B cell (primary cell): ENCODE measurements around the gene CYFIP2. TPM values are rescaled to one million over a fixed set of nuclear protein-coding genes. Genes with fewer than 3 reads are reported as not detected.
A peak's percentile ranks its signal among the peaks of the same experiment; 100 is the strongest.

Experiments
- ATAC-seq: fragments of 200-7000 bp; cut with Tn5 transposase; one replicate; pipeline ENCODE4 v1.10.0; 2021; ENCODE audit warnings: low read depth, mild to moderate bottlenecking, moderate number of reproducible peaks, moderate library complexity
- CTCF ChIA-PET: fragments of 350-600 bp; sonication (Branson Sonifier 250); formaldehyde crosslinking; loops from one replicate; lab custom pipeline; 2021; ENCODE audit warnings: antibody characterized with exemption, inconsistent platforms; lab: Charles Lee
- POLR2A ChIA-PET: fragments of 350-600 bp; sonication (Branson Sonifier 250); formaldehyde crosslinking; loops from one replicate; lab custom pipeline; 2021; ENCODE audit warnings: antibody characterized with exemption; lab: Charles Lee
- DNase-seq: peaks from one replicate; pipeline ENCODE4 v3.0.0; 2013
- H2AFZ ChIP-seq: 2 replicates; pipeline ENCODE4 v1.6.1; 2012; ENCODE audit warnings: mild to moderate bottlenecking, low read depth, low read length; ENCODE audit not compliant: insufficient read depth, poor library complexity, severe bottlenecking
- H3K27ac ChIP-seq, 2 donors: 1 replicate in 1 of 2; 2 replicates in 1 of 2; pipeline ENCODE4 v1.5.1; 2012 to 2013; ENCODE audit warnings: low read length in 2 of 2, mild to moderate bottlenecking in 2 of 2, moderate library complexity in 1 of 2
- H3K27me3 ChIP-seq, 4 experiments: fragments of 200-600 bp in 1 of 4; sonication (generic) in 1 of 4; replicated peaks in 1 of 4; 1 replicate in 2 of 4; 2 replicates in 2 of 4; pipeline versions ENCODE4 v1.6.1 to v1.7.0; 2013 to 2016; ENCODE audit warnings: low read length in 3 of 4, mild to moderate bottlenecking in 2 of 4, mixed read lengths in 1 of 4, moderate library complexity in 1 of 4; ENCODE audit not compliant: insufficient read depth in 4 of 4, control insufficient read depth in 3 of 4; ENCODE audit errors: control extremely low read depth in 1 of 4
- H3K36me3 ChIP-seq, 2 experiments: replicated peaks in 1 of 2; 1 replicate in 1 of 2; 2 replicates in 1 of 2; pipeline versions ENCODE4 v1.6.1 to v1.7.1; 2013; ENCODE audit warnings: low read length in 1 of 2; ENCODE audit not compliant: insufficient read depth in 2 of 2, control insufficient read depth in 1 of 2; ENCODE audit errors: control extremely low read depth in 1 of 2, extremely low read depth in 1 of 2
- H3K4me1 ChIP-seq, 2 donors: fragments of 200-600 bp in 1 of 2; sonication (generic) in 1 of 2; 1 replicate in 1 of 2; 2 replicates in 1 of 2; pipeline versions ENCODE4 v1.5.1 to v1.6.1; 2013 to 2017; ENCODE audit warnings: low read length in 2 of 2; ENCODE audit not compliant: control insufficient read depth in 2 of 2, insufficient read depth in 2 of 2
- H3K4me2 ChIP-seq: replicated peaks from 2 replicates; pipeline ENCODE3; 2012; ENCODE audit warnings: mild to moderate bottlenecking, low read depth, low read length; ENCODE audit not compliant: poor library complexity, severe bottlenecking
- H3K4me3 ChIP-seq, 5 experiments: fragments of 200-600 bp in 1 of 5; sonication (generic) in 1 of 5; 1 replicate in 3 of 5; 2 replicates in 2 of 5; pipeline versions ENCODE4 v1.5.1 to v1.7.0; 2011 to 2016; ENCODE audit warnings: low read length in 4 of 5, mild to moderate bottlenecking in 4 of 5, low read depth in 2 of 5, control low read depth in 1 of 5, moderate library complexity in 1 of 5; ENCODE audit not compliant: insufficient read depth in 1 of 5; ENCODE audit errors: control extremely low read depth in 1 of 5, extremely low read depth in 1 of 5
- H3K79me2 ChIP-seq: fragments of 200-600 bp; sonication (generic); one replicate; pipeline ENCODE4 v1.6.0; 2016; ENCODE audit warnings: low read length; ENCODE audit not compliant: control insufficient read depth, insufficient read depth
- H3K9ac ChIP-seq: fragments of 200-600 bp; sonication (generic); 2 replicates; pipeline ENCODE4 v1.6.1; 2017; ENCODE audit warnings: mild to moderate bottlenecking, low read length, moderate library complexity
- H3K9me3 ChIP-seq, 3 donors: one replicate each; pipeline versions ENCODE4 v1.6.1 to v1.7.1; 2013; ENCODE audit warnings: low read length in 2 of 3; ENCODE audit not compliant: control insufficient read depth in 2 of 3, insufficient read depth in 1 of 3; ENCODE audit errors: control extremely low read depth in 1 of 3
- H4K20me1 ChIP-seq: 2 replicates; pipeline ENCODE4 v1.6.0; 2012; ENCODE audit warnings: mild to moderate bottlenecking, low read length; ENCODE audit not compliant: insufficient read depth, control insufficient read depth, poor library complexity, severe bottlenecking
- H3K27ac Mint-ChIP-seq: one replicate; pipeline ENCODE4 v1.8.0; 2021; ENCODE audit warnings: mixed read lengths
- H3K27me3 Mint-ChIP-seq: one replicate; pipeline ENCODE4 v1.8.0; 2021; ENCODE audit warnings: mixed read lengths
- H3K4me1 Mint-ChIP-seq: one replicate; pipeline ENCODE4 v1.8.0; 2021; ENCODE audit warnings: mixed read lengths
- H3K4me3 Mint-ChIP-seq: one replicate; pipeline ENCODE4 v1.8.0; 2021; ENCODE audit warnings: mixed read lengths
- H3K9me3 Mint-ChIP-seq: one replicate; pipeline ENCODE4 v1.8.0; 2022; ENCODE audit warnings: mixed read lengths; ENCODE audit not compliant: insufficient read depth
- EZH2 ChIP-seq: IDR thresholded peaks from 2 replicates; pipeline ENCODE4 v1.6.1; 2012; ENCODE audit warnings: borderline replicate concordance, low read depth, mild to moderate bottlenecking, moderate library complexity, low read length; ENCODE audit not compliant: insufficient read depth, poor library complexity, severe bottlenecking
- WGBS: methylation state at CpG from one replicate; pipeline ENCODE4 v1.1.5; 2013; ENCODE audit warnings: missing lambda C conversion rate; ENCODE audit not compliant: insufficient coverage; 5-methylcytosine and 5-hydroxymethylcytosine counted together
- intact Hi-C: fragments of 100-400 bp; cut with micrococcal nuclease; formaldehyde crosslinking; loops from one replicate; pipeline ENCODE4 v1.10.0; 2022
- polyA plus RNA-seq: library from polyadenylated mRNA; depleted of rRNA; stranded (reverse); fragments of >200 nt; gene quantifications from 2 replicates; pipeline ENCODE4 v1.2.3, GENCODE V29; 2012
- total RNA-seq, 2 donors: library from RNA; stranded (reverse); fragments of 120-200 nt in 1 of 2; gene quantifications; 1 replicate in 1 of 2; 2 replicates in 1 of 2; pipeline versions ENCODE4 v1.2.3 to v1.2.4, GENCODE V29; 2013 to 2022
- TF ChIP-seq, protein P1 (sequence below): fragments of 200-600 bp; IDR thresholded peaks from one replicate; pipeline ENCODE4 v1.8.0; 2022; ENCODE audit warnings: antibody characterized with exemption, mild to moderate bottlenecking

Gene CYFIP2
- total and polyA plus RNA-seq, 2 donors (not counting 1 experiment from before 2014, with no cell fraction given): 231 to 663 TPM

DNA sequence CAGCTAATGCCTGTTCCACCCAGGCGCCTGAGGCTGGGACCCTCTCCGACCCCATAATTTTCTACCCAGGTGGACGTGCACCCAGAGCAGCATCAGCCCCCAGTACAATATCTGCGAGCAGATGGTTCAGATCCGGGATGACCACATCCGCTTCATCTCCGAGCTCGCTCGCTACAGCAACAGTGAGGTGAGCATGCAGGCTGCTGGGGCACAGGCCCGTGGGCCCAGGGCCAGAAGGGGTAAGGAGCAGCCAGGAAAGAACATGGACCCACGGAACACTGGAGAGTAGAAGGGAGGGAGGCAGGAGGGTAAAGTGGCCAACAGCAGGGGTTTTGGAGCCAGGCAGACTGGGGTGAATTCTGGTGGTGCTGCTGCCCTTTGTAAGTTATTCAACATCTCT is 45.7 kb downstream of the CYFIP2 start:
- peaks cover 14 to 35% of the 10 kb centered on the region in 2 donors for H3K4me1 ChIP-seq
- DNase-seq (no peak), ATAC-seq (no peak)
- Mint-ChIP-seq H3K27me3 (no peaks in the 10 kb centered on the region), H3K4me1 (peaks cover 38% of the 10 kb centered on the region), H3K27ac (no peak overlapping the region), H3K9me3 (no peaks in the 10 kb centered on the region), H3K4me3 (no peak overlapping the region)
- H3K27ac ChIP-seq: peak overlapping the region in 1 of 2 donors; percentile 37
- no peaks in the 10 kb centered on the region for H4K20me1 ChIP-seq
- H3K4me2 ChIP-seq: no peak overlapping the region
- H3K79me2 ChIP-seq: peaks cover 26% of the 10 kb centered on the region
- CTCF ChIA-PET: interaction anchor here (1.3 to 18.5 kb wide), 3 partner anchors 56 to 164 kb away, joined by 3 to 321 read pairs (median 6); no protein-coding TSS in a partner anchor
- POLR2A ChIA-PET: no interaction called here
- H3K9me3 ChIP-seq: peaks cover 0 to 1% (median 0%) of the 10 kb centered on the region in 3 donors
- H3K9ac ChIP-seq: no peak overlapping the region
- H3K27me3 ChIP-seq: no peaks in the 10 kb centered on the region
- WGBS: 98% methylated on average over 11 of the region's 11 CpGs
- no peak overlapping the region for H2AFZ ChIP-seq
- peaks cover 2 to 82% of the 10 kb centered on the region in 2 experiments for H3K36me3 ChIP-seq
- intact Hi-C loops: no loop called here
- H3K4me3 ChIP-seq: no peak overlapping the region
- TF ChIP-seq, protein P1, sequence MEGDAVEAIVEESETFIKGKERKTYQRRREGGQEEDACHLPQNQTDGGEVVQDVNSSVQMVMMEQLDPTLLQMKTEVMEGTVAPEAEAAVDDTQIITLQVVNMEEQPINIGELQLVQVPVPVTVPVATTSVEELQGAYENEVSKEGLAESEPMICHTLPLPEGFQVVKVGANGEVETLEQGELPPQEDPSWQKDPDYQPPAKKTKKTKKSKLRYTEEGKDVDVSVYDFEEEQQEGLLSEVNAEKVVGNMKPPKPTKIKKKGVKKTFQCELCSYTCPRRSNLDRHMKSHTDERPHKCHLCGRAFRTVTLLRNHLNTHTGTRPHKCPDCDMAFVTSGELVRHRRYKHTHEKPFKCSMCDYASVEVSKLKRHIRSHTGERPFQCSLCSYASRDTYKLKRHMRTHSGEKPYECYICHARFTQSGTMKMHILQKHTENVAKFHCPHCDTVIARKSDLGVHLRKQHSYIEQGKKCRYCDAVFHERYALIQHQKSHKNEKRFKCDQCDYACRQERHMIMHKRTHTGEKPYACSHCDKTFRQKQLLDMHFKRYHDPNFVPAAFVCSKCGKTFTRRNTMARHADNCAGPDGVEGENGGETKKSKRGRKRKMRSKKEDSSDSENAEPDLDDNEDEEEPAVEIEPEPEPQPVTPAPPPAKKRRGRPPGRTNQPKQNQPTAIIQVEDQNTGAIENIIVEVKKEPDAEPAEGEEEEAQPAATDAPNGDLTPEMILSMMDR: no peak
- TF ChIP-seq EZH2: no peak

DNA sequence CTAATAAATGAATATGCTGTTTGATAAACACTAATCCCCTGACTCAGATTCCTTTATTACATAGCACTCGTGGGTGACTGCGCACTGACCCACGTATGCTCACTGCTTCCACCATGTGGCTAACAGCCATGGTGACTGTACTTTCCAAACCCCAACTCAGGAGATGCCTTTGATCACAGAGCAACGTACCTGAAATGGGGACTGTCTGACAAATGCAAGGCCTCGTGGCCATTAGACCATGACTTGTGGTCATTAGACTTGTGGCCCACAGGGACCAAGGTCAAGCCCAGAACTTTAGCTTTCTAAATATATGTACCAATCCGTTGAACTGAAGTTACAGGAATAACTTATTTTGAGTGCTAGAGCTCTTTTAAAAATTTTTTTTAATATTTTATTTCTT is 46.6 kb downstream of the CYFIP2 start:
- 22% methylated on average over 5 of the region's 6 CpGs for WGBS
- peaks cover 3 to 83% of the 10 kb centered on the region in 2 experiments for H3K36me3 ChIP-seq
- H3K4me2 ChIP-seq: no peak overlapping the region
- no peaks in the 10 kb centered on the region for H4K20me1 ChIP-seq
- no peak overlapping the region for H3K9ac ChIP-seq
- intact Hi-C loops: loop anchor here (1.0 to 2.0 kb wide), 3 partner anchors 48 to 163 kb away; no protein-coding TSS in a partner anchor
- H3K27me3 Mint-ChIP-seq: no peaks in the 10 kb centered on the region
- no peaks in the 10 kb centered on the region for H3K9me3 Mint-ChIP-seq
- H3K4me3 ChIP-seq: no peak overlapping the region
- ChIA-PET POLR2A (interaction anchor here (0.9 kb wide), 1 partner anchor 62 kb away, joined by 3 read pairs; no protein-coding TSS in a partner anchor), CTCF (interaction anchor here (1.2 to 19.8 kb wide), 10 partner anchors 9 to 170 kb away, joined by 3 to 495 read pairs (median 6); partner anchors contain the start of genes CYFIP2 and MED7)
- H3K9me3 ChIP-seq: no peaks in the 10 kb centered on the region
- peak overlapping the region; percentile 70 for H3K27ac Mint-ChIP-seq
- peak overlapping the region; percentile 13 to 53 for H3K27ac ChIP-seq
- peaks cover 5 to 26% of the 10 kb centered on the region in 2 donors for H3K4me1 ChIP-seq
- H3K27me3 ChIP-seq: no peaks in the 10 kb centered on the region
- no peak overlapping the region for H2AFZ ChIP-seq
- DNase-seq (peak; percentile 79), ATAC-seq (peak; percentile 84)
- TF ChIP-seq, protein P1: peak; percentile 84
- TF ChIP-seq EZH2: no peak
- H3K79me2 ChIP-seq: peaks cover 23% of the 10 kb centered on the region
- peaks cover 30% of the 10 kb centered on the region for H3K4me1 Mint-ChIP-seq
- no peak overlapping the region for H3K4me3 Mint-ChIP-seq
